Stimulated activated effector memory CD8-positive, alpha-beta T cell treated with anti-CD3 and anti-CD28 coated beads, Interleukin-12 subunit alpha, Interleukin-12 subunit beta, amount 100 ng/mL, for 72 hours (primary cell): ENCODE data around the gene MDFI.
A peak's percentile ranks its signal among the peaks of the same experiment; 100 is the strongest.

ENCODE experiments used
- ATAC-seq: fragments of 150-1000 bp; cut with Tn5 transposase; 2 replicates; pipeline ENCODE4 v1.10.0; 2021
- DNase-seq, 2 donors: peaks; one replicate each; pipeline ENCODE4 v3.0.0; 2021 to 2022; ENCODE audit warnings: low spot score in 2 of 2
- H3K27ac Mint-ChIP-seq: one replicate; pipeline ENCODE4 v1.8.0; 2022; ENCODE audit warnings: mild to moderate bottlenecking, mixed read lengths
- H3K36me3 Mint-ChIP-seq: one replicate; pipeline ENCODE4 v1.8.0; 2022; ENCODE audit warnings: mild to moderate bottlenecking, mixed read lengths
- H3K4me1 Mint-ChIP-seq: one replicate; pipeline ENCODE4 v1.8.0; 2022; ENCODE audit warnings: mixed read lengths
- H3K4me3 Mint-ChIP-seq: one replicate; pipeline ENCODE4 v1.8.0; 2022; ENCODE audit warnings: mild to moderate bottlenecking, mixed read lengths
- H3K9me3 Mint-ChIP-seq: one replicate; pipeline ENCODE4 v1.8.0; 2022; ENCODE audit warnings: mixed read lengths

Gene MDFI

DNA sequence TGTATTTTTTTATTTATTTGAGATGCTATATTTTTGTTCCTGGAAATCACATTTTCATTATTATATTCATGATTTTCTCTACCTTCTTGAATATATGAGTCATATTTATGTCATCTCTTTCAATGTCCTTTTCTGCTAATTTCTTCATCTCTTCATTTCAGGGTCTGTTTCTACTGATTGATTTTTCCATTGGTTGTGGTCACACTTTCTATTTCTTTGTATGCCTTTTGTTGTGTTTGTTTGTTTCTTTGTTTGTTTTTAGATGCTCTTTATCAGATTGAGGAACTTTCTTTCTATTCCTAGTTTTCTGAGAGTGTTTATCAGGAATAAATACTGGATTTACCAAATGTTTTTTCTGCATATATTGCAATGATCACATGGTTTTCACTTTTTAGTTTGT lies 16.9 kb upstream of the MDFI start:
- Mint-ChIP-seq H3K4me3 (no peak overlapping the region), H3K4me1 (peaks cover 12% of the 10 kb centered on the region), H3K27ac (no peak overlapping the region), H3K9me3 (peaks cover 6% of the 10 kb centered on the region), H3K36me3 (no peaks in the 10 kb centered on the region)
- no peak for ATAC-seq
- DNase-seq: no peak

DNA sequence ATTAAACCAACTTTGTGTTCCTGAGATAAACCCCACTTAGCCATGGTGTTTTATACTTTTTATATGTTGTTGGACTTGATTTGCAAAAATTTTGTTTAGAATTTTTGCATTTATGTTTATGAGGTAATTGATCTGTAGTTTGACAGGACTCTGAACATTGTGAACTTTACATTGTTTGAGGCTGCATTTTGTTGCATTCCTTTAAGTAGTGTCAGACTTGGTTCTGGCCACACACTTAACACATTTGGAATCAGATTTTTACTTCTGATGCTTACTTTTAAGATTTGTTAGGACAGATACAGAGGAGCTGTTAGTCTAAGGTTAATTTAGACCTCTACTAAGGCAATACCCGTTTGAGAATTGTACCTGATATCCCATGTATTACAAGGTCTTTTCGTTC lies 16.5 kb upstream of the MDFI start:
- no peaks in the 10 kb centered on the region for H3K36me3 Mint-ChIP-seq
- H3K4me3 Mint-ChIP-seq: no peak overlapping the region
- peaks cover 12% of the 10 kb centered on the region for H3K4me1 Mint-ChIP-seq
- DNase-seq: no peak
- ATAC-seq: no peak
- H3K9me3 Mint-ChIP-seq: peaks cover 6% of the 10 kb centered on the region
- H3K27ac Mint-ChIP-seq: no peak overlapping the region

GRCh38 chr6:41622206-41622988 lies 15.9 kb upstream of the MDFI start:
- ATAC-seq (no peak), DNase-seq (no peak)
- H3K27ac Mint-ChIP-seq: no peak overlapping the region
- H3K9me3 Mint-ChIP-seq: peaks cover 6% of the 10 kb centered on the region
- peaks cover 12% of the 10 kb centered on the region for H3K4me1 Mint-ChIP-seq
- H3K4me3 Mint-ChIP-seq: no peak overlapping the region
- no peaks in the 10 kb centered on the region for H3K36me3 Mint-ChIP-seq

- no peak for DNase-seq
- peaks cover 6% of the 10 kb centered on the region for H3K9me3 Mint-ChIP-seq
- H3K4me1 Mint-ChIP-seq: peaks cover 12% of the 10 kb centered on the region
- no peak for ATAC-seq
- no peaks in the 10 kb centered on the region for H3K36me3 Mint-ChIP-seq
- H3K27ac Mint-ChIP-seq: no peak overlapping the region
- no peak overlapping the region for H3K4me3 Mint-ChIP-seq
These were observed 14.9 kb upstream of the MDFI start for GRCh38 chr6:41623330-41623729.

GRCh38 chr6:41624621-41625380 lies 13.5 kb upstream of the MDFI start:
- ATAC-seq (no peak), DNase-seq (no peak)
- Mint-ChIP-seq H3K4me3 (no peak overlapping the region), H3K36me3 (no peaks in the 10 kb centered on the region), H3K27ac (no peak overlapping the region), H3K9me3 (peaks cover 6% of the 10 kb centered on the region), H3K4me1 (peaks cover 12% of the 10 kb centered on the region)

- H3K36me3 Mint-ChIP-seq: no peaks in the 10 kb centered on the region
- H3K4me3 Mint-ChIP-seq: no peak overlapping the region
- peaks cover 12% of the 10 kb centered on the region for H3K4me1 Mint-ChIP-seq
- ATAC-seq (peak; percentile 50), DNase-seq (no peak)
- H3K9me3 Mint-ChIP-seq: peaks cover 6% of the 10 kb centered on the region
- H3K27ac Mint-ChIP-seq: no peak overlapping the region
These were observed 12.8 kb upstream of the MDFI start for GRCh38 chr6:41625442-41625841.

DNA sequence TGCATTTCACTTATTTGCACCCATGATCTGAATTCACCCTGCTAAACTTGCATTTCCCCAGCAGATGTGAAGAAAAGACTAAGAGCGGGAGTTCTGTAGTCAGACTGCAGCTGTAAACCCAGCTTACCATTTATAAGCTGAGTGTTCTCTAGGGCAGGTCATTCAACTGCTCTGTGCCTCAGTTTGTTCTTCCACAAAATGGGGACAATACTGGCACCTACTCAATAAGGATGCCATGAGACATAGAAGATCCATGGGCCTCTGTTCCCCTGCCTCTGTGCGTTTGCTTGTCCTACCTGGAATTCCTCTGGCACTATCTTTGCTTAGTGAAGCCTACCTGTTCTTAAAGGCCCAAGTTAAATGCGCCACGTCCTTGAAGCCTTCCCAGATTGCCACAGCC lies 12.2 kb upstream of the MDFI start:
- DNase-seq: no peak
- Mint-ChIP-seq H3K9me3 (peaks cover 5% of the 10 kb centered on the region), H3K4me1 (peaks cover 12% of the 10 kb centered on the region), H3K36me3 (no peaks in the 10 kb centered on the region), H3K4me3 (no peak overlapping the region), H3K27ac (no peak overlapping the region)
- ATAC-seq: no peak

- Mint-ChIP-seq H3K36me3 (no peaks in the 10 kb centered on the region), H3K4me3 (no peak overlapping the region), H3K27ac (no peak overlapping the region), H3K9me3 (no peaks in the 10 kb centered on the region), H3K4me1 (peaks cover 12% of the 10 kb centered on the region)
- DNase-seq: no peak
- ATAC-seq: no peak
These were observed 11.4 kb upstream of the MDFI start for GRCh38 chr6:41626917-41627316.

DNA sequence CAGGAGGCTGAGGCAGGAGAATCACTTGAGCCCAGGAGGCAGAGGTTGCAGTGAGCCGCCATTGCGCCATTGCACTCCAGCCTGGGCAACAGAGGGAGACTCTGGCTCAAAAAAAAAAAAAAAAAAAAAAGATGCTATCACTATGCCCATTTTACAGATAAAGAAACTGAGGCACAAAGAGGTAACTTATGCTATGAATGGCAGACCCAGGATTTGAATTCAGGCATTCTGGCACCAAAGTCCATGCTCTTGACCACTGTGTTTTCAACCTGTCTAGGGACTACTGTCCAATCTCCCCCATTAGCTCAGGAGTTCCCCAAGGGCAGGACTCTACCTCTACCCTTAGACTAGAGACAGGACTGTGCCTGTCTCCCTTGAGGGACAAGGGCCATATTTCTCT lies 9.1 kb upstream of the MDFI start:
- H3K9me3 Mint-ChIP-seq: no peaks in the 10 kb centered on the region
- H3K27ac Mint-ChIP-seq: no peak overlapping the region
- no peak for ATAC-seq
- no peak for DNase-seq
- peaks cover 12% of the 10 kb centered on the region for H3K4me1 Mint-ChIP-seq
- H3K36me3 Mint-ChIP-seq: no peaks in the 10 kb centered on the region
- no peak overlapping the region for H3K4me3 Mint-ChIP-seq

GRCh38 chr6:41630069-41630468 lies 8.2 kb upstream of the MDFI start:
- H3K4me3 Mint-ChIP-seq: no peak overlapping the region
- DNase-seq: no peak
- no peaks in the 10 kb centered on the region for H3K9me3 Mint-ChIP-seq
- H3K4me1 Mint-ChIP-seq: peaks cover 10% of the 10 kb centered on the region
- no peak for ATAC-seq
- no peak overlapping the region for H3K27ac Mint-ChIP-seq
- H3K36me3 Mint-ChIP-seq: no peaks in the 10 kb centered on the region

- H3K9me3 Mint-ChIP-seq: no peaks in the 10 kb centered on the region
- no peak for DNase-seq
- H3K36me3 Mint-ChIP-seq: no peaks in the 10 kb centered on the region
- H3K4me3 Mint-ChIP-seq: no peak overlapping the region
- ATAC-seq: no peak
- peaks cover 1% of the 10 kb centered on the region for H3K4me1 Mint-ChIP-seq
- no peak overlapping the region for H3K27ac Mint-ChIP-seq
These were observed 7.3 kb upstream of the MDFI start for GRCh38 chr6:41630946-41631345.

- ATAC-seq: no peak
- H3K36me3 Mint-ChIP-seq: no peaks in the 10 kb centered on the region
- DNase-seq: no peak
- no peak overlapping the region for H3K27ac Mint-ChIP-seq
- H3K4me1 Mint-ChIP-seq: no peaks in the 10 kb centered on the region
- H3K9me3 Mint-ChIP-seq: no peaks in the 10 kb centered on the region
- no peak overlapping the region for H3K4me3 Mint-ChIP-seq
These were observed 5.1 kb upstream of the MDFI start for GRCh38 chr6:41633056-41633634.

DNA sequence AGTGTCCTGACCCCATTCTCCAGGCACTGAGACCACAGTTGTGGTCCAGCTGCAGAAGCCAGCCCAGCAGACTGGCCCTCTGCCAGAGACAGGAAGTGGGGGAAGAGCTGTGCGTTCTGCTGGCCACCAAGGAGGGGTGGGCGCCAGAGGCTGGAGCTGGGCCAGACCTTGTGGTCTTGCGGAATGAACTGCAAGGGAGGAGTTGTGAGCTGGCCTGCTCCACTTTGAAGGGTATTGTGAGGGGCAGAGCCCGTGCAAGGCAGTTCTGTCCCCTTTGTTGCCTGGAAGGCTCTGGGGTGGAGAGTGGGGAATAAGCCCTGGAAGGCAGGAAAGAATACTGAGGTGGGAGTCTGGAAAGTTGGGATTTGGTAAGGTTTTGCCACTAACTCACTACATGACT lies 3.6 kb upstream of the MDFI start:
- no peak for DNase-seq

DNA sequence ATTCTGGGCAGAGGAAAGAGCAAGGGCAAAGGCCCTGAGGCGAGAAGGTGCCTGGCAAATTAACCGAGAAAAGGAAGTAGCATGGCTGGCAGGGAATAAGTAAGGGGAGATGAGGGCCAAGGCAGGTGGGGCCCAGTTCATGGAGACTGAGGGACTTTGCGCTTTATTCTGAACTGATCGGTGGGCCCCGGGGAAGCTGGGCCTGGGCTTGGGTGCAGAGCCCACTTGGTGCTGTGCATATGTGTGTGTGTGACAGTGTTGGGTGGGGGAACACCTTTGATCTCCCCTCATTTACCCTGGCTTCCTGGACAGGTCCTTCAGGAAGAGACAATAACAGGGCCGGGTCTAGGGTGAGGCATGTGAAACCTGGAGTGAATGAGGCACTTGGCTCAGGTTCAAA lies 2.9 kb upstream of the MDFI start:
- Mint-ChIP-seq H3K27ac (no peak overlapping the region), H3K4me3 (no peak overlapping the region), H3K36me3 (no peaks in the 10 kb centered on the region), H3K4me1 (peaks cover 6% of the 10 kb centered on the region), H3K9me3 (no peaks in the 10 kb centered on the region)
- ATAC-seq (no peak), DNase-seq (no peak)

More for the DNA sequence above, 3.6 kb upstream of the MDFI start:
- no peak for ATAC-seq
- Mint-ChIP-seq H3K27ac (no peak overlapping the region), H3K4me1 (peaks cover 3% of the 10 kb centered on the region), H3K9me3 (no peaks in the 10 kb centered on the region), H3K4me3 (no peak overlapping the region), H3K36me3 (no peaks in the 10 kb centered on the region)

GRCh38 chr6:41636833-41637193 lies 1.5 kb upstream of the MDFI start:
- peaks cover 6% of the 10 kb centered on the region for H3K4me1 Mint-ChIP-seq
- DNase-seq: no peak
- no peak for ATAC-seq
- H3K27ac Mint-ChIP-seq: no peak overlapping the region
- no peak overlapping the region for H3K4me3 Mint-ChIP-seq
- H3K9me3 Mint-ChIP-seq: no peaks in the 10 kb centered on the region
- H3K36me3 Mint-ChIP-seq: no peaks in the 10 kb centered on the region
